Epithelial cell of prostate (primary cell): ENCODE results near the gene FOXJ2.
"Not testable (repeated sequence)": the region's sequence is repeated elsewhere in the genome, so short reads cannot be mapped to it uniquely, and the experiment has no call there.

ENCODE experiments used
- DNase-seq: peaks from one replicate; pipeline ENCODE4 v3.0.0-alpha.2; 2011; ENCODE audit warnings: low read depth, low spot score
- H3K27ac ChIP-seq: fragments of 450-650 bp; 2 replicates; pipeline ENCODE4 v1.5.1; 2017; ENCODE audit warnings: mild to moderate bottlenecking

Gene FOXJ2

DNA sequence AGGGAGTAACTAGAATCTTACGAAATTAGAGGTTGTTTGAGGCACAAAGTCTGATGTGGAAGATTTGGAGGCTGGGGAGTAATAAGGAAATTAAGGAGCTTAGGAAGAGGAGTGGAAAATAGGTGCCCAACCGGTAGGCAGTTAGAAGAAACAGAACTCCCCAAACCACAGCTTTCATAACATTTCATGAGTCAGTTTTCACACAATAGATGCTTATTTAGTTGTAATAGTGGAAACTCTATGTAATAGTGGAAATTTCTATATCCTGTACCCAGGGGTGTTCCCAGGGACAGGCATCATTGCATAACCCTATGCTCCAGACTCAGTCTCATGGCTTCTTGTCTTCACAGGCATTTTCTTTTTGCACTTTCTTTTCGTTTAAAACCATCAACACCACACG lies 25.3 kb downstream of the FOXJ2 start:
- peak overlapping the region; percentile 46 for H3K27ac ChIP-seq
- no peak for DNase-seq

DNA sequence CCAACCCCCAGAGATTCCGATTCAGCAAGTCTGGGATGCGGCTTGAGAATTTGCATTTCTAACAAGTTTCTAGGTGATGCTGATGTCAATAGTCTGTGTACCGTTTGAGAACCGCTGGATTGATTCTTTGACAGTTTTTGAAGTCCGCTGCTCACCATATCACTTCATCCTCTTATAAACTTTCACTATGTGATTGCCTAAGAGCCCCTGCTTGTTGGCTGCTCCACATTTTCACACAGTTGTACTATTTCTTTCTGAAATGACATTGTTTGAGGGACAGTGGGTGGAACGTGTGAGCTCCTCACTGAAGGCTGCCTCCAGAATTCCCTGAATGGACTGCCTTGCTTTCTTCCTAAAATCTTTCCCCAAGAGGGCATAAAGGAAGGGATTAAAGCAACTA lies 26.0 kb downstream of the FOXJ2 start:
- DNase-seq: no peak
- H3K27ac ChIP-seq: no peak overlapping the region

DNA sequence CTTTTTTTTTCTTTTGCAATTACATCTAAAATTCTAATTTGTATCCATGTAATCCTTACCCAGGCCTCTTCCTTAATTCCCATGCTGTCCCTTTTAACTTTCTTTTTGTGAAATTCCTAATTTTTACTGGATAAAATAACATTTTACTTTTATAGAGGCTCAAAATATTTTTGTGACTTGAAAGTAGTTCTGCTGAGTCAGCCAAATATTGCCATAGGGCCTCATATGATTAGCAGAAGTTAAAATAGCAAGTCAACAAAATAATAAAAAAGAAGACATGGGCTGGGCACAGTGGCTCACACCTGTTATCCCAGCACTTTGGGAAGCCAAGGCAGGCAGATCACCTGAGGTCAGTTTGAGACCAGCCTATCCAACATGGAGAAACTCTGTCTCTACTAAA lies 31.6 kb downstream of the FOXJ2 start:
- H3K27ac ChIP-seq: no peak overlapping the region
- DNase-seq: no peak

DNA sequence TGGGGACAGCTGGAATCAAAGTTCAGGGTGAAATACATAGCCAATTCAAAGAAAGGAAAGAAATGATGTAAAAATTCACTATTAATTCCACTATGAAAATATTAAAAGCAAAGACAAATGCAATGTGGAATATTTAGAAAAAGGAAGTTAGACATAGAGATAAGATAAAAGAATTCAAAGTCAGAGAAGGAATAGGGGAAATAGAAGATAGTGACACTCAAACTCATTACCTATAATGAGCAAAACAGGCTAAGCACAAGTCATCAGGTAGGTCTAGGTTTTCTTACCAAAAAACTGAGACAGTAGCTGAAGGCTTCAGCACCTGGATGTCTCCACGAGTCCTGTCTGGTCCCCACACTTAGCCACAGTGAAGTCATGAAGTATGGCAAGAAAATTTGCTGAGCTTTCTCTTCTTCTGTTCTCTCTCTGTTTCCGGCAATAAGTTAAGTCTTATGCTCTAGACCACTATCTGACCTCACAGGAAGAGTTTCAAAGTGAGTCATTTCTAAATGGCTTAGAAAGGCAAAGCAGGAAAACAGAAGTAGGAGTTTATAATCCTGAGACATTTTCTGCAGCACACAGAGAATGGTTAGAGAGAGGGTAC lies 33.6 kb downstream of the FOXJ2 start, which contains the start of gene C3AR1:
Gene C3AR1 (minus strand): TSS at position 369 of the 604 bp plus-strand sequence. CDS start 6,174 bp downstream, outside the sequence.
- no peak for DNase-seq
- peak within 1 kb of the TSS; percentile 21 for H3K27ac ChIP-seq

DNA sequence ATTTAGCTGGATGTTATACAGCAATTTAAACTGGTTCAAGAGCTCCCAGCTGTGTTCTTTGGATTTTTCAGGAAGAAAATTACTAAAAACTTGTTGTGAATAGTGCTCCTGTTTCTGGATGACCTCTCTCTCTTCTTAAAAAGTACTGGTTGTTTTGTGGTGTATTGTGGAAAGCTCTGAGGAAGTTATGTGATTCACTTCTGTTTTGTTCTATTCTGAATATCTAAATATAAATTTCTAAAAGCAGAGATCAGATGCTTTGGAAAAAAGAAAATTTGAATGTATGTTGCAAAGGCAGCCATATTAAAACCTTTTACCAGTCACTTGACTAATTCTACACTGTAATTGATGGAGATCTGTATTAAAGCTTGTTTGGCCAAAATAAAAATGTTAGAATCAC lies 37.1 kb downstream of the FOXJ2 start:
- H3K27ac ChIP-seq: no peak overlapping the region

DNA sequence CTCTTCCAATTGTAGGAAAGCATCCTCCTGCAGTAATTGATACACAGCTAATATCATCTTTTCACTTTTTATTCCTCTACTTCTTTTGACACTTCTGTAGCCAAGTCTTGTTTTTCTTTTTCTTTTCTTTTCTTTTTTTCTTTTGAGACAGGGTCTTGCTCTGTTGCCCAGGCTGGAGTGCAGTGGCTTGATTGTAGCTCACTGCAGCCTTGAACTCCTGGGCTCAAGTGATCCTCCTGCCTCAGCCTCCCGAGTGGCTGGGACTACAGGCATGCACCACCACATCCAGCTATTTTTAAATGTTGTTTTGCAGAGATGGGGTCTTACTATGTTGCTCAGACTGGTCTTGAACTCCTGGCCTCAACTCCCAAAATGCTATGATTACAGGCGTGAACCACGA lies 39.3 kb downstream of the FOXJ2 start:
- H3K27ac ChIP-seq, DNase-seq: not testable (repeated sequence)

More for the DNA sequence above, 37.1 kb downstream of the FOXJ2 start:
- no peak for DNase-seq

DNA sequence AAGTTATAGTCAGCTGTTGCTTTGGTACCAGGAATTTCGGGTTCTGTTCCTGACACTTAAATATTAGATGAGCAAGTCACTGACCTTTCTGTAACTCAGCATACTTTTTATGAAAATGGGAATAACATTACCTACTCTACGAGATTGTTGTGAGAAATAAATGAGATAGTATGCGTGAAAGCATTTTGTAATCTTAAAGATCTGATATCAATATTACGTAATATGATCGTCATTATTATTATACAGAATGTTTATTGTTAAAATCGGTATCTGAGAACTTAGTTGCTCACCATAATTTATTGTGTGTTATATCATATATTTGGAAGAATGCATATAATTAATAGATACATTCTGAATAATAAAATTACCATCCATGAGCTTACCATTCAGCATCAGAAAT lies 43.4 kb downstream of the FOXJ2 start:
- no peak for DNase-seq
- no peak overlapping the region for H3K27ac ChIP-seq

DNA sequence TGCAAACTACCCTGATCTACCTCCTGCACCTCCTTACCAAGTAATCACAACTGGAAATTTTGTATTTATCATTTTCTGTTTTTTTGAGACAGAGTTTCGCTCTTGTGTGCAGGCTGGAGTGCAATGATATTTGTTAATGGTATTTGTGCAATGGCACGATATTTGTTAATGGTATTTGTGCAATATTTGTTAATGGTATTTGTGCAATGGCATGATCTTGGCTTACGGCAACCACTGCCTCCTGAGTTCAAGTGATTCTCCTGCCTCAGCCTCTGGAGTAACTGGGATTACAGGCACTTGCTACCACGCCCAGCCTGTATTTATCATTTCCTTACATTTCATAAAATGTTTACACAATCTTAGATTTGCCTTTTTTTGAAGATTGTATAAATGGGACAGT lies 43.9 kb downstream of the FOXJ2 start:
- no peak for DNase-seq
- H3K27ac ChIP-seq: no peak overlapping the region

DNA sequence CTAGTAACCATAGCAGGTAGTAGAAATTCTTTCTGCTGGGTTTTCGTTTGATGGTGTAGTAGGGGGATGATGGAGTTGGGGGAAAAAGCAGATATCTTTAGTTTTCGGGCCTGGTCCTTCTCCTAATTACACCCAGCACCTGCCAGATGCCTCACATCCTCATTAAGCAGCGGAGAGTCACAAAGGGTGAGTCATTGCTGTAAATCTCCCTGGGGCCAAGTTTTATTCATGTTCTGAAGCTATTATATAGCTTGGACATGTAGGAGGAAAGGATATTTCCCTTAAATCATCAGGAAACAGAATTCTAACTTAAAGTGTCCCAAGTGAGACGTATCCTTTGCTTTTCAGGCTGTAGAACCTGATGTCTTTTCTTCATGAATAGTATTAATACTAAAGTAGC lies 44.7 kb downstream of the FOXJ2 start:
- peak; percentile 33 for DNase-seq
- no peak overlapping the region for H3K27ac ChIP-seq

DNA sequence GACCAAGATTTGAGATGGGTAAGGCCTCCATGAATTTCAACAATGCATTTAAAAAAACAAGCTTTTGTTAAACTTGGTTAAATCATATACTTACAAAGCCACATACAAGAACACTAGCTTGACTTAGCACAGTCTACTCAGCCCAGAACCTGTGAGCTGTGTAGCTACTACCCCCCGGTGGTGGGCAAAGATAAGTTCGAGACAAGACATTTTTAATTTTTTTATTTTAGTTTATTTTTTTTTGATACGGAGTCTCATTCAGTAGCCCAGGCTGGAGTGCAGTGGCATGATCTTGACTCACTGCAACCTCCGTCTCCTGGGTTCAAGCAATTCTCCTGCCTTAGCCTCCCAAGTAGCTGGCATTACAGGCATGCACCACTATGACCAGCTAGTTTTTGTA lies 45.9 kb downstream of the FOXJ2 start:
- no peak overlapping the region for H3K27ac ChIP-seq
- no peak for DNase-seq

DNA sequence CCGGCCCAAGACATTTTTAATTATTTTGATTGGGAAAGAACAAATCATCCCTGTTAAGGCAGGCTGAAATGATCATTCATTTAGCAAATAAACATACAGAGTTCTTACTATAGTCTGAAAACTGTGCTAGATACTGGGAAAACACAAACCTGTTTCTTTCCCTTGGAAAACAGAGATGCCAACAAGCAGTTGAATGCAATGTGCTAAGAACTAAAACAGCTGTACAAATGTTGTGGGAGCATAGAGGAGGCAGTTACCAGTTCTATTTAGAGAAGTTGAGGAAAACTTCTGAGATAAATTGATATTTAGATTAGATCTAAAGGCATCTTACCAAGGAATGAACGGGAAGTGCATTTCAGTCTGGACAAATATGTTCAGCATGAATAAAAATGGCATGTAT lies 46.4 kb downstream of the FOXJ2 start:
- no peak for DNase-seq
- H3K27ac ChIP-seq: no peak overlapping the region

DNA sequence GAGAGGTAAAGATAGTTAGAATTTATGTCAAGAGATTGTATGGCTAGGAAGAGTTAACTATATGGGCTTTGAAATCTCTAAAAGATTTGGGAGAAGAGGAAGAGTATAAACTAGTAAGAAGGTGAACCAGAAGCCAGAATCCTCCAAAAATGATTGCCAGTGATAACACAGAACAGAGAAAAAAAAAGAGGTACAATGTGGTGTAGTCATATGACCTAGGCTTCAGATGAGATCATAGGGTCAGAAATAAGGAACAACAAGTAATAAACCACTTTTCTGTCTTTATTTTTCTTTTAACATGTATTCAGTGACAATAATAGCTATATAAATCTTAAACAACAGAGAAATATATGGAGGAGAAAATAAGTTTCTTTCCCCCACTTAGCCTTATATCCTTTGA lies 47.6 kb downstream of the FOXJ2 start:
- no peak for DNase-seq
- H3K27ac ChIP-seq: no peak overlapping the region

DNA sequence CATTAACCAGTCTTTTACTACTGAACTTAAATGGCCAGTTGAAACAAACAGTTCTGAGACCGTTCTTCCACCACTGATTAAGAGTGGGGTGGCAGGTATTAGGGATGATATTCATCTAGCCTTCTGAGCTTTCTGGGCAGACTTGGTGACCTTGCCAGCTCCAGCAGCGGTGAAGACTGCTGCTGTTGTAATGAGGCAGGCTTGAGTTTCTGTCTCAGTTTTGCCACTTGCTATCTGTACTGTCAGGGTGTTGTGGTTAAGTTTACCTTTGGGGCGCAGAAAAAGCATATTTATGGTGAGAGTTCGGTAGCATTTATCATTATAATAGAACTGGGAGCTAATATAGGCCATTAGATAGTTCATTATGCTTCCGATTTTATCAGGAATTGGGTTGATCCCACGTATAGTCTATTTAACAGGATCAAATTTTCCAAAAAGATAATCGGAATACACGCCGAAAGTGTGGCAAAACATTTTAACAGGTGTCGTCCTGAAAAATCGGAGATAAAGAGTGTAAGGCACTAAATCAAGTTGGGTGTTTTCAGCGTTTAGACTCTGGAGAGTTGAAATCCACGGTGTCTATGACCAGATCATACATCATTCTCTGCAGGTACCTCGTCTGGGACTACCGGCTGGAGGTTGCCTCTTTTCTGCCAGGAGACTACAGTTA lies 48.9 kb downstream of the FOXJ2 start:
- peak overlapping the region; percentile 88 for H3K27ac ChIP-seq
- no peak for DNase-seq

DNA sequence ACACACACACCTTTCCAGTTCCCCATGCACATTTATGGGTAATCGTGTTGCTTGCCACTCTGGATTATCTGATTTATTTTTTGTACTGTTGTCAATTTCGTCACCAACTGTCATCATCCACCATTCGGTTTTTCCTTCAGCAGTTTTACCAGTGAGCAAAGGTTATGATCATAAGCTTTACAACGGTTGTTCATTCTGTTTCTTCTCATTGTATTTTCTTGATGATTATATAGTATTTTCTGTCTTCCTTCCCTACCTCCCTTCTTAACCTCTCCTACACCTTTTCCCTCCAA lies 50.2 kb downstream of the FOXJ2 start:
- peak overlapping the region; percentile 88 for H3K27ac ChIP-seq
- DNase-seq: no peak

DNA sequence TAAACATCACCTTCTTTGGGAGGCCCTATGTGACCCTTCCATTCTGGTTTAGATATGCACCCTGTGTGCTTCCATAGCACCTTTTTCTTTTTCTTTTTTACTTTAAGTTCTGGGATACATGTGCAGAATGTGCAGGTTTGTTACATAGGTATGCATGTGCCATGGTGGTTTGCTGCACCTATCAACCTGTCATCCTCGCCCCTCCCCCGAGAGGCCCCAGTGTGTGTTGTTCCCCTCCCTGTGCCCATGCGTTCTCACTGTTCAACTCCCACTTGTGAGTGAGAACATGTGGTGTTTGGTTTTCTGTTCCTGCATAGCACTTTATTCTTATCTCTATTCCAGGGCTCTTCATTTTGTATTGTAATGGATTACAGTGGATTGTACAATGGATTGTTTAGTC lies 51.8 kb downstream of the FOXJ2 start:
- DNase-seq, H3K27ac ChIP-seq: not testable (repeated sequence)

DNA sequence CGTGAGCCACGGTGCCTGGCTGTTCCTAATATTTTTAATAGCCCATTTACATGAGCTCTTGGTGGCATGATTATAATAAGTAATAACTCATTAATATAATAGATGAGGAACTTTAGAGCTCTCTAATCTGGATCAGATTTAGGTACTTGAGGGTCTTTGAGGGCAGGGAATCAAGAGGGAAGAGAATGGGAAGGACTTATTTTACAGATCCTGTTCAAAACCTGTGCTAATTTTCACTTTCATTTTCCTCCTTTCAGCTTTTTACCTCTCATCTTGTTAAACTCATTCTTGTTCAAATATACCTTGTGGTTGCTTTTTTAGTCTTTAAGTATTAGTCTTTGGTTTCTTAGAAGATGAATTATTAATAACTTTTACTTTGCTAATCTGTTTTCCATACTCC lies 55.1 kb downstream of the FOXJ2 start:
- DNase-seq: no peak
- H3K27ac ChIP-seq: no peak overlapping the region

DNA sequence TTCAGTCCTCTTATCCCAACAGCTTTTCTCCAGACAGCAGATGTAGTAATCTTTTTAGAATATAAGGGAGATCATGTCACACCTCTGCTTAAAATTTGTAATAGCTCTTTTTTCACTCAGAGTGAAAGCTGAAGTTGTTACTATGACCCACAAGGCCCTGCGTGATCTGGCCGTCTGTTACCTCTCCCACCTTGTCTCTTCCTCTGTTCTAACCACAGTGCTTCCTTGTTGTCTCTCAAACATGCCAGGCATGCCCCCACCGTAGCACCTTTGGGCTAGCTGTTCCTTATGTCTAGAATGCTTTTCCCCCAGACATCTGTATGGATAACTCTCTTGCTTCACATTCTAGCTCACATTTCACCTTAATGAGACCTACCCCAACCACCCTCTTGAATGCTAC lies 56.1 kb downstream of the FOXJ2 start:
- DNase-seq: no peak
- no peak overlapping the region for H3K27ac ChIP-seq

DNA sequence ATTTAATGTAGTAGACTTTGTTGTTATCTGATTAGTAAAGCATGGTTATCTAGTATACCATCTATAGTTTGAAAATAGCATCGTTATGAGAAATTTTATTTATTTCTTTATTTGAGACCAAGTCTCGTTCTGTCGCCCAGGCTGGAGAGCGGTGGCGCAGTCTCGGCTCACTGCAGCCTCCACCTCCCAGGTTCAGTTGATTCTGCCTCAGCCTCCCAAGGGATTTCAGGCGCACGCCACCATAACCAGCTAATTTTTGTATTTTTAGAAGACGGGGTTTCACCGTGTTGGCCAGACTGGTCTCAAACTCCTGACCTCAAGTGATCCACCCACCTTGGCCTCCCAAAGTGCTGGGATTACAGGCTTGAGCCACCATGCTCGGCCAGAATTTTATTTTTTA lies 56.8 kb downstream of the FOXJ2 start:
- DNase-seq, H3K27ac ChIP-seq: not testable (repeated sequence)

DNA sequence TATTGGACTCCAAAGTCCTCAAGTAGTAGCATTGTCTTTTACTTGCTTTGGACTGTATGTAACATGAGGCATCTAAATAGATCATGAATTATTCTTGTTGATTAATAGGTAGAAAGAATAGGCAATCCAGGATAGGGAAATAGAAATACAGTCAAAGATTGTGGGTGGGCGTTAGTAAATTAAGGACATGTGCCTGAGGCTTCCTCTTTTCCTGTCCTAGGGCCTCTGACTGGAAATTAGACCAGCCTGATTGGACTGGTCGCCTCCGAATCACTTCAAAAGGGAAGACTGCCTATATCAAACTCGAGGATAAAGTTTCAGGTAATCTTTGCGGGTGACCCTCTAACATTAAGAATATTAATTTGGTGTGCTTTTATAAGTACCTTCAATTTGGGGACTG lies 57.2 kb downstream of the FOXJ2 start:
- DNase-seq: no peak

DNA sequence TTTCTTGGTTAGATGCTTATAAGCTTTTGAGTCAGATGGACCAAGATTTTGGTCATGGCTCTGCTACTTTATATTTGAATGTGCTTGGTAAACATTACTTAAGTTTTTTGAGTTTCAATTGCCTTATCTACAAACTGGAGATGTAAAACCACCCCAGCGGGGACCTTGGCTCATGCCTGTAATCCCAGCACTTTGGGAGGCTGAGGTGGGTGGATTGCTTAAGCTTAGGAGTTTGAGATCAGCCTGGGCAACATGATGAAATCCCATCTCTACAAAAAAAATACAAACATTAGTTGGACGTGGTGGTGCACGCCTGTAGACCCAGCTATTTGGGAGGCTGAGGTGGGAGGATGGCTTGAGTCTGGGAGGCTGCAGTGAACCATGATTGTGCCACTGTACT lies 60.8 kb downstream of the FOXJ2 start:
- H3K27ac ChIP-seq: no peak overlapping the region
- DNase-seq: no peak

More for the DNA sequence above, 57.2 kb downstream of the FOXJ2 start:
- no peak overlapping the region for H3K27ac ChIP-seq

DNA sequence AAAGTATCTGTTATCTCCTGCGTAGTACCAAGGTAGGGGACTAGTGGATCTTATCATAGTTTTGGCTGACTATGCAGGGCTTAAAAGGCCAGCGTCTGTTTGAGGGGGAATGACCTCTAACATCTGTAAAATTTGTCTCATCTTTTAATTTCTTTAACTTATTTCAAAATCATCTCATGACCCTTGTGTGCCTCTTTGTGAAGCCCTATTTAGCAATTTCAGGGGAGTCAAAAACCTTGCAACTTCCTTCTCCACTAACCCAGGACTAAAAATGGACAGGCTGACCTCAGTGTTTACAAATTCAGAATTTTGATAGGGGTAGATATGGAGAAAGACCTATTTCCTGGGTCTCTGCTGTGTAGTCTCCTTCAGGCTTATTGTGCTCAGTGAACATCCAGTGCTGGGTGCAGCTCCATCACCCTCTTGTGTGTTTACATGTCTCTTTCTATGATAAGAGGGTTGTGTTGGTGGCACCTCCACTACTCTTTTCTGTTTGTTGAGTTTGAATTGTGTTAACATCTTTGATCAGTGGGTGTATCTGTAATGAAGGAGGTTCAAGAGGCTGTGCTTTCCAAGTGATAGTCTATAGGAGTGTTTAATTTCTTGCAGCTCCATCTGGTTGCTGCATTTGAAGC lies 63.9 kb downstream of the FOXJ2 start:
- no peak for DNase-seq

DNA sequence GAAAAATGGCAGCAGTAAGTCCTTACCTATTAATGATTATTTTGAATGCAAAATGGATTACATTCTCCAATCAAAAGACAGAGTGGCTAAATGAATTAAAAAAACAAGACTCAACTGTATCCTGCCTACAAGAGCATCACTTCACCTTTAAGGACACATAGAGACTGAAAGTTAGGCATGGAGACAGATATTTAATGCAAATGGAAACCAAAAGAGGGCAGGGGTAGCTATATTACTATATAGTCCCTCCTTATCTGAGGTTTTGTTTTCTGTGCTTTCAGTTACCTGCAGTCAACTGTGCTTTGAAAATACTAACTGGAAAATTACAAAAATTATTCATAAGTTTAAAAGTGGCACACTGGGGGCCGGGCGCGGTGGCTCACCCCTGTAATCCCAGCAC lies 66.7 kb downstream of the FOXJ2 start:
- peak overlapping the region; percentile 29 for H3K27ac ChIP-seq
- no peak for DNase-seq

More for the DNA sequence above, 63.9 kb downstream of the FOXJ2 start:
- no peak overlapping the region for H3K27ac ChIP-seq
